Caco-2 (cell line): Measurements from ENCODE around the gene ALG9. TPM values are rescaled to one million over a fixed set of nuclear protein-coding genes. Genes with fewer than 3 reads are reported as not detected.

ENCODE experiments used
- BruUV-seq: library from RNA; stranded (reverse); fragments of 400-500 nt; replicated peaks from 2 replicates; lab custom pipeline; 2021; lab: Mats Ljungman, UMichigan
- CTCF ChIA-PET: fragments of 300-600 bp; sonication (Branson Sonifier 250); formaldehyde crosslinking; loops from one replicate; lab custom pipeline; 2022; ENCODE audit warnings: antibody characterized with exemption; lab: Charles Lee
- POLR2A ChIA-PET: fragments of 300-600 bp; sonication (Branson Sonifier 250); formaldehyde crosslinking; loops from one replicate; lab custom pipeline; 2022; ENCODE audit warnings: antibody characterized with exemption; lab: Charles Lee
- DNase-seq, 2 experiments: peaks; one replicate each; pipeline versions ENCODE4 v3.0.0 to v3.0.0-alpha.2; 2020 to 2022
- H3K27me3 ChIP-seq: replicated peaks from 2 replicates; pipeline ENCODE4 v1.6.0; 2011; ENCODE audit warnings: low read length; ENCODE audit not compliant: control insufficient read depth, insufficient read depth
- H3K36me3 ChIP-seq: 2 replicates; pipeline ENCODE4 v1.5.1; 2011; ENCODE audit warnings: low read length; ENCODE audit not compliant: control insufficient read depth, insufficient read depth
- H3K4me1 ChIP-seq: fragments of 250-450 bp; sonication (Bioruptor Pico); 2 replicates; pipeline ENCODE4 v1.5.1; 2020; ENCODE audit warnings: mild to moderate bottlenecking
- H3K4me3 ChIP-seq: 2 replicates; pipeline ENCODE4 v1.5.1; 2011; ENCODE audit warnings: low read depth, mild to moderate bottlenecking, control low read depth, low read length
- H3K9me3 ChIP-seq: fragments of 250-450 bp; sonication (Bioruptor Pico); 2 replicates; pipeline ENCODE4 v1.5.1; 2020; ENCODE audit warnings: mild to moderate bottlenecking, moderate library complexity
- H3K27ac Mint-ChIP-seq: one replicate; pipeline ENCODE4 v1.8.0; 2022; ENCODE audit warnings: mixed read lengths; ENCODE audit not compliant: unreplicated experiment
- H3K27me3 Mint-ChIP-seq: one replicate; pipeline ENCODE4 v1.8.0; 2022; ENCODE audit warnings: mixed read lengths; ENCODE audit not compliant: insufficient read depth, unreplicated experiment
- H3K36me3 Mint-ChIP-seq: one replicate; pipeline ENCODE4 v1.8.0; 2022; ENCODE audit warnings: mild to moderate bottlenecking, mixed read lengths; ENCODE audit not compliant: insufficient read depth, unreplicated experiment
- H3K4me1 Mint-ChIP-seq: one replicate; pipeline ENCODE4 v1.8.0; 2022; ENCODE audit warnings: low read depth, mixed read lengths; ENCODE audit not compliant: unreplicated experiment
- H3K4me3 Mint-ChIP-seq: one replicate; pipeline ENCODE4 v1.8.0; 2022; ENCODE audit warnings: mild to moderate bottlenecking, moderate library complexity, mixed read lengths; ENCODE audit not compliant: unreplicated experiment
- H3K9me3 Mint-ChIP-seq: one replicate; pipeline ENCODE4 v1.8.0; 2022; ENCODE audit warnings: mixed read lengths; ENCODE audit not compliant: unreplicated experiment
- intact Hi-C: fragments of 100-400 bp; cut with micrococcal nuclease; formaldehyde crosslinking; loops from one replicate; pipeline ENCODE4 v1.10.0; 2022; ENCODE audit not compliant: unreplicated experiment
- total RNA-seq: library from RNA; stranded (reverse); gene quantifications from 2 replicates; pipeline ENCODE4 v1.2.3, GENCODE V29; 2022
- TF ChIP-seq, protein P1 (sequence below), 2 experiments: fragments of 200-600 bp in 1 of 2; IDR thresholded peaks; 1 replicate in 1 of 2; 2 replicates in 1 of 2; pipeline versions ENCODE4 v1.5.1 to v1.8.0; 2011 to 2022; ENCODE audit warnings: antibody characterized with exemption in 1 of 2, control low read depth in 1 of 2, inconsistent platforms in 1 of 2, low read depth in 1 of 2, low read length in 1 of 2, mild to moderate bottlenecking in 1 of 2, moderate library complexity in 1 of 2; ENCODE audit not compliant: insufficient read depth in 1 of 2, severe bottlenecking in 1 of 2, unreplicated experiment in 1 of 2

ALG9 gene
- total RNA-seq, 1 experiment from 2014 or later, result 57.4 TPM

DNA sequence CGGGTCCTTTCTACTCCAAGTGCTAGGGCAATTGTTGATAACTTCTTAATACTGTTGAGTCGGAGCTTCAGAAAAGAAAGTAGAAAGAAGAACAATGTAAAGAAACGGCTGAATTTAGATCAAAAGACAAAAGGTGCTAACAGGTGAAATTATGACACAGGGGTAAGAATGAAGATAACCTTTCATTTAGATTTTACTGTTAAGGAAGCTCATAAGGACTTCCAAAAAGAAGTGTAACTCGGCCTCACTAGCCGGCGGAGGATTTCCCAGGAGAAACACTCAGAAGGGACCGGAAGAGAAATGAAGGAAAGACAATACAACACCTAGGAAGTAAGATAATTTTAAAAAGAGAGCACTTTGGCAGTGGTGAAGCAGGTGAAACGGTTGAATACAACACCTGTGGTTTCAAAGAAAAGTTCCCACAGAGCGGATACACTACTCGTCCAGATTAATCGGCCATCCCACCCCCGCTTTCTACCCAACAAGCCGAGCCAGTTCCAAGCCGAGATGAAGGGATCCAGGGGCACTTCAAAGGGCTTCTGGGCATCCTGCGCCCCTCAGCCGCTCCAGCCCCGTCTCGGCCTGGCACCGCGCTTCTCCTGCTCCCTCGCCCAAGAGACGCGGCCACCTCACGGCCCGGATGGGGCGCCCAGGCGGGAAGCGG lies 105.9 kb downstream of the ALG9 start:
- intact Hi-C loops, result loop anchor here (1.0 kb wide), 1 partner anchor 9 kb away; no protein-coding TSS in a partner anchor
- H3K9me3 ChIP-seq, result no peaks in the 10 kb centered on the region
- H3K36me3 Mint-ChIP-seq, result peaks cover 57% of the 10 kb centered on the region
- H3K27me3 Mint-ChIP-seq, result no peaks in the 10 kb centered on the region
- 0 out of 2 replicates have a peak, but pooled peaks cover 2% of the 10 kb centered on the region for H3K36me3 ChIP-seq
- ChIA-PET CTCF (interaction anchor here (0.7 to 4.6 kb wide), 10 partner anchors 12 to 311 kb away, joined by 3 to 46 read pairs (median 4); partner anchors contain the start of gene ALG9), POLR2A (interaction anchor here (0.5 to 2.2 kb wide), 7 partner anchors 9 to 466 kb away, joined by 3 to 17 read pairs (median 4); no protein-coding TSS in a partner anchor)
- TSS peak; percentile 23 for BruUV-seq
- TF ChIP-seq, protein P1, sequence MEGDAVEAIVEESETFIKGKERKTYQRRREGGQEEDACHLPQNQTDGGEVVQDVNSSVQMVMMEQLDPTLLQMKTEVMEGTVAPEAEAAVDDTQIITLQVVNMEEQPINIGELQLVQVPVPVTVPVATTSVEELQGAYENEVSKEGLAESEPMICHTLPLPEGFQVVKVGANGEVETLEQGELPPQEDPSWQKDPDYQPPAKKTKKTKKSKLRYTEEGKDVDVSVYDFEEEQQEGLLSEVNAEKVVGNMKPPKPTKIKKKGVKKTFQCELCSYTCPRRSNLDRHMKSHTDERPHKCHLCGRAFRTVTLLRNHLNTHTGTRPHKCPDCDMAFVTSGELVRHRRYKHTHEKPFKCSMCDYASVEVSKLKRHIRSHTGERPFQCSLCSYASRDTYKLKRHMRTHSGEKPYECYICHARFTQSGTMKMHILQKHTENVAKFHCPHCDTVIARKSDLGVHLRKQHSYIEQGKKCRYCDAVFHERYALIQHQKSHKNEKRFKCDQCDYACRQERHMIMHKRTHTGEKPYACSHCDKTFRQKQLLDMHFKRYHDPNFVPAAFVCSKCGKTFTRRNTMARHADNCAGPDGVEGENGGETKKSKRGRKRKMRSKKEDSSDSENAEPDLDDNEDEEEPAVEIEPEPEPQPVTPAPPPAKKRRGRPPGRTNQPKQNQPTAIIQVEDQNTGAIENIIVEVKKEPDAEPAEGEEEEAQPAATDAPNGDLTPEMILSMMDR (IDR thresholded peaks at IDR 0.05; ENCODE audit: insufficient read depth in 1 of 2, low read depth in 1 of 2, low read length in 1 of 2, severe bottlenecking in 1 of 2, unreplicated experiment in 1 of 2), result no peak
- no peak for DNase-seq
- peak overlapping the region; percentile 61 for H3K4me3 ChIP-seq
- H3K4me1 Mint-ChIP-seq, result peaks cover 16% of the 10 kb centered on the region
- peaks cover 10% of the 10 kb centered on the region for H3K4me1 ChIP-seq
- H3K27me3 ChIP-seq, result no peaks in the 10 kb centered on the region
- peak overlapping the region; percentile 85 for H3K4me3 Mint-ChIP-seq
- peak overlapping the region; percentile 84 for H3K27ac Mint-ChIP-seq
- H3K9me3 Mint-ChIP-seq, result no peaks in the 10 kb centered on the region

DNA sequence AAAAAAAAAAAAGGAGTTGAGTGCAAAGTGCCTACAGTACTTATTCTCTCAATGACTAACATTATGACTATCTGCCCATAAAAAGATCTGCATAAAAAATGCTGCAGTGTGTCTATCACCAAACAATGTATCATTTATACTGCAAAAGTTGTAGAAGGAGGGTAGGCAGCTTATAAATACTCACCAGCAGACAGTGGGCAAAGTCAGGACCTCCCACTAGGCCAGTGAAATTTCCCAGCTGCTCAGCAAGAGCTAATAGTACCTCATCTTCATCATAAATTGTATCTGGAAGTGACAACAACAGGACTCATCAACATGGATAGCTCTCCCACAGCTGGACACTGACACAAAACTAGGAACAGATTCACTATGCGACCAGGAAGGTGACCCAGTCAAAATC lies 106.8 kb downstream of the ALG9 start:
- ChIA-PET CTCF (interaction anchor here (0.7 to 4.6 kb wide), 3 partner anchors 13 to 87 kb away, joined by 3 to 46 read pairs (median 3); no protein-coding TSS in a partner anchor), POLR2A (no interaction called here)
- Mint-ChIP-seq H3K27ac (peak overlapping the region; percentile 84), H3K9me3 (no peaks in the 10 kb centered on the region), H3K4me1 (peaks cover 17% of the 10 kb centered on the region), H3K4me3 (peak overlapping the region; percentile 85), H3K27me3 (no peaks in the 10 kb centered on the region), H3K36me3 (peaks cover 65% of the 10 kb centered on the region)
- H3K27me3 ChIP-seq, result no peaks in the 10 kb centered on the region
- intact Hi-C loops, result loop anchor here (1.0 kb wide), 1 partner anchor 8 kb away; no protein-coding TSS in a partner anchor
- peaks cover 13% of the 10 kb centered on the region for H3K4me1 ChIP-seq
- no peak for DNase-seq
- H3K9me3 ChIP-seq, result no peaks in the 10 kb centered on the region
- TF ChIP-seq, protein P1 (IDR thresholded peaks at IDR 0.05; ENCODE audit: insufficient read depth in 1 of 2, low read depth in 1 of 2, low read length in 1 of 2, severe bottlenecking in 1 of 2, unreplicated experiment in 1 of 2), result no peak
- H3K4me3 ChIP-seq, result peak overlapping the region; percentile 61
- peaks cover 4% of the 10 kb centered on the region; the same call in 1 of the 2 replicates for H3K36me3 ChIP-seq
- no TSS peak for BruUV-seq

DNA sequence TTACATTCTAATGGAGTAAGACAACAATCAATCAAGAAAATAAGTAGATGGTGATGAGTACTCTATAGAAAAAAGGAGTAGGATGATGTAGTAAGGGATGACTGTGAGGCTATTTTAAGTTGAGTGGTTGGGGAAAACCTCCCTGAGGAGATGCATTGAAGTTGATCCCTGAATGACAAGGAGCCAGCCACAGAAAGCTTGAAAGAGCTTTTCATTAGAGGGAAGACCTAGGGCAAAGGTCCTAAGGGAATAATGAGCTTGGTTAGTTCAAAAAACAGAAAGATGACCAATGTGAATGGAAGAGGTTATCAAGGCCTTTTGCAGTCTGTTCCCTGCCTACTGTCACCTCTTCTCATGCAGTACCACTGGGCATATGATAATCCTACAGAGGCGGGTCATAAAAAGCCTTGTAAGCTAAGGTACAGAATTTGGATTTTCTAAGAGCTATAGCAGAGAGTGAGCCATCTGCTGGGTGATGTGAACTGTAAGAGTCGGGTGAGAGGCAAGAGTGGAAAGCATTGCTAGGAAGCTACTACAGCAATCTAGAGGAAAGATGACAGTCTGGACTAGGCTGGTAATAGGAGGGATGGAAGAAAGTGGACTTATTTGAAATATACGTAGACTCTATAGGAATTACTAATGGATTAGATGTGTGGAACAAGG lies 108.3 kb downstream of the ALG9 start:
- BruUV-seq, result no TSS peak
- Histone ChIP-seq H3K4me1 (peaks cover 19% of the 10 kb centered on the region), H3K36me3 (peaks cover 4% of the 10 kb centered on the region; the same call in 1 of the 2 replicates), H3K27me3 (no peaks in the 10 kb centered on the region), H3K9me3 (no peaks in the 10 kb centered on the region), H3K4me3 (no peak overlapping the region)
- no peaks in the 10 kb centered on the region for H3K27me3 Mint-ChIP-seq
- no peaks in the 10 kb centered on the region for H3K9me3 Mint-ChIP-seq
- no peak for DNase-seq
- H3K27ac Mint-ChIP-seq, result no peak overlapping the region
- no peak overlapping the region for H3K4me3 Mint-ChIP-seq
- H3K36me3 Mint-ChIP-seq, result peaks cover 79% of the 10 kb centered on the region
- ChIA-PET POLR2A (interaction anchor here (1.0 kb wide), 1 partner anchor 8 kb away, joined by 3 read pairs; no protein-coding TSS in a partner anchor), CTCF (interaction anchor here (0.6 to 2.2 kb wide), 5 partner anchors 79 to 165 kb away, joined by 3 to 6 read pairs (median 4); partner anchors contain the start of gene SIK2)
- peaks cover 23% of the 10 kb centered on the region for H3K4me1 Mint-ChIP-seq
- intact Hi-C loops, result no loop called here
- TF ChIP-seq, protein P1 (IDR thresholded peaks at IDR 0.05; ENCODE audit: insufficient read depth in 1 of 2, low read depth in 1 of 2, low read length in 1 of 2, severe bottlenecking in 1 of 2, unreplicated experiment in 1 of 2), result no peak
